Calu3 (cell line): ENCODE measurements around the gene HNF4A. TPM values are rescaled to one million over a fixed set of nuclear protein-coding genes. Genes with fewer than 3 reads are reported as not detected.
A peak's percentile ranks its signal among the peaks of the same experiment; 100 is the strongest.

Experiments used
- BruUV-seq: library from RNA; stranded (reverse); fragments of 400-500 nt; replicated peaks from 2 replicates; lab custom pipeline; 2021; lab: Mats Ljungman, UMichigan
- CTCF ChIA-PET: fragments of 300-600 bp; sonication (Branson Sonifier 250); formaldehyde crosslinking; loops from one replicate; lab custom pipeline; 2022; ENCODE audit warnings: antibody characterized with exemption; lab: Charles Lee
- DNase-seq: peaks from one replicate; pipeline ENCODE4 v3.0.0; 2022
- H3K27ac Mint-ChIP-seq: one replicate; pipeline ENCODE4 v1.8.0; 2022; ENCODE audit warnings: mixed read lengths; ENCODE audit not compliant: unreplicated experiment
- H3K27me3 Mint-ChIP-seq: one replicate; pipeline ENCODE4 v1.8.0; 2022; ENCODE audit warnings: mixed read lengths; ENCODE audit not compliant: unreplicated experiment
- H3K36me3 Mint-ChIP-seq: one replicate; pipeline ENCODE4 v1.8.0; 2022; ENCODE audit warnings: mild to moderate bottlenecking, moderate library complexity, mixed read lengths; ENCODE audit not compliant: insufficient read depth, unreplicated experiment
- H3K4me1 Mint-ChIP-seq: one replicate; pipeline ENCODE4 v1.8.0; 2022; ENCODE audit warnings: mild to moderate bottlenecking, low read depth, mixed read lengths; ENCODE audit not compliant: unreplicated experiment
- H3K4me3 Mint-ChIP-seq: one replicate; pipeline ENCODE4 v1.8.0; 2022; ENCODE audit warnings: mild to moderate bottlenecking, low read depth, moderate library complexity, mixed read lengths; ENCODE audit not compliant: unreplicated experiment
- H3K9me3 Mint-ChIP-seq: one replicate; pipeline ENCODE4 v1.8.0; 2022; ENCODE audit warnings: low read depth, mixed read lengths; ENCODE audit not compliant: unreplicated experiment
- CTCF ChIP-seq: fragments of 200-600 bp; IDR thresholded peaks from one replicate; pipeline ENCODE4 v1.8.0; 2022; ENCODE audit warnings: antibody characterized with exemption; ENCODE audit not compliant: unreplicated experiment
- intact Hi-C: fragments of 100-400 bp; cut with micrococcal nuclease; formaldehyde crosslinking; loops from one replicate; pipeline ENCODE4 v1.10.0; 2022; ENCODE audit not compliant: unreplicated experiment
- total RNA-seq: library from RNA; stranded (reverse); gene quantifications from 2 replicates; pipeline ENCODE4 v1.2.3, GENCODE V29; 2022

Gene HNF4A
- total RNA-seq, 1 experiment from 2014 or later: 27.7 TPM

- no peak for TF ChIP-seq CTCF
Measured at GRCh38 chr20:44348168-44348659, 7.3 kb upstream of the HNF4A start.

GRCh38 chr20:44349349-44349748 lies 6.2 kb upstream of the HNF4A start:
- H3K4me3 Mint-ChIP-seq: no peak overlapping the region
- peaks cover under 1% of the 10 kb centered on the region for H3K4me1 Mint-ChIP-seq
- BruUV-seq: no TSS peak
- no peak for DNase-seq
- H3K9me3 Mint-ChIP-seq: no peaks in the 10 kb centered on the region
- CTCF ChIA-PET: no interaction called here
- H3K27ac Mint-ChIP-seq: no peak overlapping the region
- H3K36me3 Mint-ChIP-seq: no peaks in the 10 kb centered on the region
- intact Hi-C loops: no loop called here
- H3K27me3 Mint-ChIP-seq: no peaks in the 10 kb centered on the region
- TF ChIP-seq CTCF: no peak

More at GRCh38 chr20:44348168-44348659, 7.3 kb upstream of the HNF4A start:
- no peaks in the 10 kb centered on the region for H3K9me3 Mint-ChIP-seq
- no peak for DNase-seq
- no peak overlapping the region for H3K4me3 Mint-ChIP-seq
- no TSS peak for BruUV-seq
- CTCF ChIA-PET: interaction anchor here (1.7 kb wide), 1 partner anchor 7 kb away, joined by 4 read pairs; the partner anchor contains the start of gene HNF4A
- H3K36me3 Mint-ChIP-seq: no peaks in the 10 kb centered on the region
- H3K27ac Mint-ChIP-seq: no peak overlapping the region
- H3K4me1 Mint-ChIP-seq: no peaks in the 10 kb centered on the region
- intact Hi-C loops: no loop called here
- no peaks in the 10 kb centered on the region for H3K27me3 Mint-ChIP-seq

GRCh38 chr20:44350567-44350966 lies 4.9 kb upstream of the HNF4A start:
- Mint-ChIP-seq H3K36me3 (peaks cover 7% of the 10 kb centered on the region), H3K4me1 (peaks cover 13% of the 10 kb centered on the region), H3K9me3 (no peaks in the 10 kb centered on the region), H3K27ac (no peak overlapping the region), H3K4me3 (no peak overlapping the region), H3K27me3 (no peaks in the 10 kb centered on the region)
- CTCF ChIA-PET: no interaction called here
- no TSS peak for BruUV-seq
- DNase-seq: no peak
- intact Hi-C loops: no loop called here
- TF ChIP-seq CTCF: no peak

- H3K4me1 Mint-ChIP-seq: peaks cover 35% of the 10 kb centered on the region
- intact Hi-C loops: no loop called here
- H3K9me3 Mint-ChIP-seq: no peaks in the 10 kb centered on the region
- H3K36me3 Mint-ChIP-seq: peaks cover 22% of the 10 kb centered on the region
- no peak for DNase-seq
- H3K27ac Mint-ChIP-seq: peak overlapping the region; percentile 97
- no peaks in the 10 kb centered on the region for H3K27me3 Mint-ChIP-seq
- CTCF ChIA-PET: interaction anchor here (0.6 to 1.3 kb wide), 7 partner anchors 8 to 729 kb away, joined by 3 to 4 read pairs (median 3); partner anchors contain the start of genes FITM2 and TTPAL
- H3K4me3 Mint-ChIP-seq: peak overlapping the region; percentile 98
- BruUV-seq: no TSS peak
- no peak for TF ChIP-seq CTCF
Measured at GRCh38 chr20:44354979-44355497, 461 bp upstream of the HNF4A start.
